ENCODE measurements around the gene DPM2.
A peak's percentile ranks its signal among the peaks of the same experiment; 100 is the strongest.

Gene DPM2

GRCh38 chr9:127977884-127978647 lies 40.4 kb upstream of the DPM2 start:
- peaks cover 22% of the 10 kb centered on the region; the same call in 1 of the 2 replicates for H3K4me1 ChIP-seq (ENCODE audit: insufficient read depth, low read length)
- peaks cover 5% of the 10 kb centered on the region; the same call in 1 of the 2 replicates for H3K36me3 ChIP-seq (ENCODE audit: insufficient read depth, low read depth, low read length)
- H3K9ac ChIP-seq (ENCODE audit: low read depth, low read length): peak overlapping the region; percentile 47; the same call in 1 of the 2 replicates
- H3K4me3 ChIP-seq (ENCODE audit: low read length): peak overlapping the region; percentile 58
- no peaks in the 10 kb centered on the region for H3K9me3 ChIP-seq (ENCODE audit: insufficient read depth, low read depth, low read length)
- H3K27ac ChIP-seq (ENCODE audit: low read length): no peak overlapping the region
- H3K27me3 ChIP-seq (ENCODE audit: insufficient read depth, low read length): no peaks in the 10 kb centered on the region

GRCh38 chr9:127977009-127977883 lies 39.6 kb upstream of the DPM2 start:
- no peaks in the 10 kb centered on the region for H3K27me3 ChIP-seq (ENCODE audit: insufficient read depth, low read length)
- no peaks in the 10 kb centered on the region for H3K9me3 ChIP-seq (ENCODE audit: insufficient read depth, low read depth, low read length)
- H3K4me1 ChIP-seq (ENCODE audit: insufficient read depth, low read length): peaks cover 25% of the 10 kb centered on the region; the same call in 1 of the 2 replicates
- H3K9ac ChIP-seq (ENCODE audit: low read depth, low read length): peak overlapping the region; percentile 47; the same call in 1 of the 2 replicates
- no peak overlapping the region for H3K27ac ChIP-seq (ENCODE audit: low read length)
- peaks cover 5% of the 10 kb centered on the region; the same call in 1 of the 2 replicates for H3K36me3 ChIP-seq (ENCODE audit: insufficient read depth, low read depth, low read length)
- peak overlapping the region; percentile 58 for H3K4me3 ChIP-seq (ENCODE audit: low read length)

- Histone ChIP-seq H3K27me3 (ENCODE audit: insufficient read depth, low read length) (no peaks in the 10 kb centered on the region), H3K4me1 (ENCODE audit: insufficient read depth, low read length) (peaks cover 30% of the 10 kb centered on the region; the same call in 1 of the 2 replicates), H3K27ac (ENCODE audit: low read length) (no peak overlapping the region), H3K4me3 (ENCODE audit: low read length) (no peak overlapping the region), H3K36me3 (ENCODE audit: insufficient read depth, low read depth, low read length) (peaks cover 5% of the 10 kb centered on the region; the same call in 1 of the 2 replicates), H3K9me3 (ENCODE audit: insufficient read depth, low read depth, low read length) (no peaks in the 10 kb centered on the region), H3K9ac (ENCODE audit: low read depth, low read length) (no peak overlapping the region)
Measured at GRCh38 chr9:127976498-127976897, 38.8 kb upstream of the DPM2 start.

- H3K36me3 ChIP-seq (ENCODE audit: insufficient read depth, low read depth, low read length): peaks cover 5% of the 10 kb centered on the region; the same call in 1 of the 2 replicates
- no peak overlapping the region for H3K9ac ChIP-seq (ENCODE audit: low read depth, low read length)
- H3K4me1 ChIP-seq (ENCODE audit: insufficient read depth, low read length): peaks cover 33% of the 10 kb centered on the region; the same call in 1 of the 2 replicates
- no peaks in the 10 kb centered on the region for H3K27me3 ChIP-seq (ENCODE audit: insufficient read depth, low read length)
- H3K4me3 ChIP-seq (ENCODE audit: low read length): no peak overlapping the region
- no peaks in the 10 kb centered on the region for H3K9me3 ChIP-seq (ENCODE audit: insufficient read depth, low read depth, low read length)
- H3K27ac ChIP-seq (ENCODE audit: low read length): no peak overlapping the region
Measured at GRCh38 chr9:127975376-127976315, 38.0 kb upstream of the DPM2 start.

GRCh38 chr9:127974769-127975261 lies 37.2 kb upstream of the DPM2 start:
- peaks cover 5% of the 10 kb centered on the region; the same call in 1 of the 2 replicates for H3K36me3 ChIP-seq (ENCODE audit: insufficient read depth, low read depth, low read length)
- H3K4me3 ChIP-seq (ENCODE audit: low read length): no peak overlapping the region
- no peaks in the 10 kb centered on the region for H3K27me3 ChIP-seq (ENCODE audit: insufficient read depth, low read length)
- no peaks in the 10 kb centered on the region for H3K9me3 ChIP-seq (ENCODE audit: insufficient read depth, low read depth, low read length)
- no peak overlapping the region for H3K27ac ChIP-seq (ENCODE audit: low read length)
- peaks cover 33% of the 10 kb centered on the region; the same call in 1 of the 2 replicates for H3K4me1 ChIP-seq (ENCODE audit: insufficient read depth, low read length)
- H3K9ac ChIP-seq (ENCODE audit: low read depth, low read length): no peak overlapping the region

- Histone ChIP-seq H3K36me3 (ENCODE audit: insufficient read depth, low read depth, low read length) (peaks cover 5% of the 10 kb centered on the region; the same call in 1 of the 2 replicates), H3K9ac (ENCODE audit: low read depth, low read length) (no peak overlapping the region), H3K27ac (ENCODE audit: low read length) (no peak overlapping the region), H3K9me3 (ENCODE audit: insufficient read depth, low read depth, low read length) (no peaks in the 10 kb centered on the region), H3K4me3 (ENCODE audit: low read length) (no peak overlapping the region), H3K4me1 (ENCODE audit: insufficient read depth, low read length) (peaks cover 33% of the 10 kb centered on the region; the same call in 1 of the 2 replicates), H3K27me3 (ENCODE audit: insufficient read depth, low read length) (no peaks in the 10 kb centered on the region)
Measured at GRCh38 chr9:127974001-127974768, 36.5 kb upstream of the DPM2 start.

- Histone ChIP-seq H3K4me1 (ENCODE audit: insufficient read depth, low read length) (peaks cover 33% of the 10 kb centered on the region; the same call in 1 of the 2 replicates), H3K9me3 (ENCODE audit: insufficient read depth, low read depth, low read length) (no peaks in the 10 kb centered on the region), H3K27ac (ENCODE audit: low read length) (no peak overlapping the region), H3K9ac (ENCODE audit: low read depth, low read length) (no peak overlapping the region; the same call in 1 of the 2 replicates), H3K36me3 (ENCODE audit: insufficient read depth, low read depth, low read length) (peaks cover 5% of the 10 kb centered on the region; the same call in 1 of the 2 replicates), H3K4me3 (ENCODE audit: low read length) (no peak overlapping the region), H3K27me3 (ENCODE audit: insufficient read depth, low read length) (no peaks in the 10 kb centered on the region)
Measured at GRCh38 chr9:127973169-127974000, 35.7 kb upstream of the DPM2 start.

- H3K4me3 ChIP-seq (ENCODE audit: low read length): no peak overlapping the region
- H3K36me3 ChIP-seq (ENCODE audit: insufficient read depth, low read depth, low read length): peaks cover 5% of the 10 kb centered on the region; the same call in 1 of the 2 replicates
- no peaks in the 10 kb centered on the region for H3K9me3 ChIP-seq (ENCODE audit: insufficient read depth, low read depth, low read length)
- H3K27me3 ChIP-seq (ENCODE audit: insufficient read depth, low read length): no peaks in the 10 kb centered on the region
- H3K27ac ChIP-seq (ENCODE audit: low read length): no peak overlapping the region
- peaks cover 27% of the 10 kb centered on the region; the same call in 1 of the 2 replicates for H3K4me1 ChIP-seq (ENCODE audit: insufficient read depth, low read length)
- peak overlapping the region; percentile 53 for H3K9ac ChIP-seq (ENCODE audit: low read depth, low read length)
Measured at GRCh38 chr9:127972236-127972871, 34.7 kb upstream of the DPM2 start.

GRCh38 chr9:127971357-127972235 lies 33.9 kb upstream of the DPM2 start:
- H3K9ac ChIP-seq (ENCODE audit: low read depth, low read length): peak overlapping the region; percentile 53
- H3K36me3 ChIP-seq (ENCODE audit: insufficient read depth, low read depth, low read length): peaks cover 5% of the 10 kb centered on the region; the same call in 1 of the 2 replicates
- no peaks in the 10 kb centered on the region for H3K9me3 ChIP-seq (ENCODE audit: insufficient read depth, low read depth, low read length)
- no peak overlapping the region for H3K27ac ChIP-seq (ENCODE audit: low read length)
- H3K4me3 ChIP-seq (ENCODE audit: low read length): peak overlapping the region; percentile 38; the same call in 1 of the 2 replicates
- peaks cover 22% of the 10 kb centered on the region; the same call in 1 of the 2 replicates for H3K4me1 ChIP-seq (ENCODE audit: insufficient read depth, low read length)
- H3K27me3 ChIP-seq (ENCODE audit: insufficient read depth, low read length): no peaks in the 10 kb centered on the region

Data from iPS-20b (cell line).